HG02973 (cell line): ENCODE data around the gene SUMO1.

Experiments used
- ATAC-seq: cut with Tn5 transposase; IDR thresholded peaks from one replicate; pipeline ENCODE4 v1.9.1; 2021; ENCODE audit warnings: moderate library complexity; ENCODE audit not compliant: unreplicated experiment

The SUMO1 gene

DNA sequence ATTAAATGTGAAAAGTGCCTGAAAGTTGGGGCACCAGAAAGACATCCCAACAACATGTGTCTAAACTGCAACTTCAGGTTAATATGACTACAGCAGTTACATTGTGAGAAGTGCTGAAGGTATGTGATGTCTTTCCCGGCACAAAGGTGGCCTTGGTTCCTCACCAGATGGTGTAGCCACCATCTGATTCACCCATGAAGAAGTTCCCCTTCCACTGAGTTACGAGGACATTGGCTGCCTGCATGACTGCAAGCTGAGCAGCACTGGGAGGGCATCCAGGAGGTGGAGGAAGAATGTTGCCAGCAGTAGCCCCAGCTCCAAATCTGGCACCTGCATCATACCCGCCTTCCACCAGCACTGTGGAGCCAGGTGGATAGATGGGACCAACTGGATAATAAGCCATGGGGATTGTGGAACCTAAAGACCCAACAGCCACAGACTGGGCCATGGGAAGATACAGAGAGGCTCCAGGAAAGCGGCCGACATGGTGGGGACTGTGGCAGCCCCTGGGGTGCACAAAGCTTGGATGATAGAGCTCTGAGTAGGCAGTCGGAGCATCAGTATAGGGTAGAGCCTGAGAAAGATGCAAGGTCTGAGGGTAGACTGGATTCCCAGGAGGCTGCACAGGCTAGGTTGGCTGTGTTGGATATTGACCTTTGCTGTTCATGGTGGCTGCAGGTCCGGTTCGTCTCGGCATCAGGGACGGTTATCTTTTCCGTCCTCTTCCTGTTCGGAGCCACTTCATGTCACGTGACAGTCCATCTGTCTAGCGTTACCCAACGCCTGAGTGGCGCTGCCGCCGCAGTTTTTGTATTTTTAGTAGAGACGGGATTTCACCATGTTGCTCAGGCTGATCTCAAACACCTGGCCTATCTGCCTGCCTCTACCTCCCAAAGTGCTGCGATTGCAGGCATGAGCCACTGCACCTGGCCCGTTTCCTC lies 36.9 kb downstream of the SUMO1 start:
- ATAC-seq = no peak

DNA sequence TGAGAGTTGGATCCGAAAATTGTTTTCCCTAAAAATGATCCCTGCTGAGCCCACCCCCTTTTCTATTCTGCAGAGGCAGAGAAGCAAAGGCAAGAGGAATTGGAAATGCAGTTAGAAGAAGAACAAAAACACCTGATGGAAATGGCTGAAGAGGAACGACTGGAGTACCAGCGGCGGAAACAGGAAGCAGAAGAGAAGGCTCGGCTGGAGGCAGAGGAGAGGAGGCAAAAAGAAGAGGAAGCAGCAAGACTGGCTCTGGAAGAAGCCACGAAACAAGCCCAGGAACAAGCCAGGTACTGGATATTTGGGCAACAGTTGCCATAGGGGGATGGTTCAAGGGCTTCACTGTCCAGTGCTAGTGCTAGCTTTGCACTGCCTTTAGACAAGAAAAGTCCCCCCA lies 41.7 kb downstream of the SUMO1 start:
- ATAC-seq = no peak

DNA sequence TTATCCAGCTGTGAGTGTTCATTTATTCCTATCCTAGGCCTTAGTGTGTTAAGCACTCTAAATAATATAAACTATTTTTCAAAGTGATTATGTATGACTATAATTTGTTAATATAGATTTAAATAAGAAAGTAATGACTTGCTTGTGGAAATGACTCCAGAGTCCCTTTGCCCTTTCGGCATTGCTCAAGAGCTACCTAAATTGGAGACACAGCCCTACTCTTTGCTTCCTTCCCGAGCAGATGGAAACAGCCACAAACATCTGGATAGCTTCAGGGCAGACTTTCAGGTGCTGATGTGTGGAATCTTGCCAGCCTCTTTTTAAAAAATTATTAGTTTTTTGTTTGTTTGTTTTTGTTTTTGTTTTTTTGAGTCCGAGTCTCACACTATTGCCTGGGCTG lies 44.0 kb downstream of the SUMO1 start:
- ATAC-seq = no peak

DNA sequence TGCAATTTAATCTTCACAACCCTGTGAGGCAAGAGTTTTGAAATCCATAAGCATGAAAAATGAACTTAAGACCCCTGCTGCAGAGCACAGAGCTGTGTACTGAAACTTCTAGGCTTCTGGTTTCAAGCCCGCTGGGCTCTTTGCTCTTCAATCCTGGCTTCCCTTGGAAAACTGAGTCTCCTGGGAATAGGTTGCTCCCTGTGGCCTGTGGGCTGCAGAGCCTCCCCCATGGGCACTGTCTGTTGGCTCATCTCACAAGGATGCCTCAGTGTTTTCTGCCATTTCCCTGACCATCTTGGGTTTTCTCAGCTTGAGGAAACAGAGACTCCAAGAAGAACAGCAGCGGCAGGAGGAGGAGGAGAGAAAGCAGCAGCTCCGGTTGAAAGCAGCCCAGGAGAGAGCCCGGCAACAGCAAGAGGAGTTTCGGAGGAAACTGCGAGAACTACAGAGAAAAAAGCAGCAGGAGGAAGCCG lies 44.5 kb downstream of the SUMO1 start:
- no peak for ATAC-seq

DNA sequence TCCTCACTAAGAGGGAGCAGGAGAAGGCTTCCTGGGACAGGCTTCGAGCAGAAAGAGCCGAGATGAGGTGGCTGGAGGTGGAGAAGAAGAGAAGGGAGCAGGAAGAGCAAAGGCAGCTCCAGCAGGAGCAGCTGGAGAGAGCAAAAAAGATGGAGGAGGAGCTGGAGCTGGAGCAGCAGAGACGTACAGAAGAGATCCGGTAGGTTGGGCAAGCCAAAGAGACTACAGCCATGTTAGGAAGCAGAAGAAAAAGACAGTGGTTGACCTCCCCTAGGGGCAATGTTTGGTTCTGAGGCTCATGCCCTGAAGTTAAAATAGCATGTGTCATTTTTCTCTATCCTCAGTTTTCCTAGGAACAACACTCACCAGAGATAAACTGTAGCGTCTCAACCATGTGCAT lies 45.1 kb downstream of the SUMO1 start:
- no peak for ATAC-seq

DNA sequence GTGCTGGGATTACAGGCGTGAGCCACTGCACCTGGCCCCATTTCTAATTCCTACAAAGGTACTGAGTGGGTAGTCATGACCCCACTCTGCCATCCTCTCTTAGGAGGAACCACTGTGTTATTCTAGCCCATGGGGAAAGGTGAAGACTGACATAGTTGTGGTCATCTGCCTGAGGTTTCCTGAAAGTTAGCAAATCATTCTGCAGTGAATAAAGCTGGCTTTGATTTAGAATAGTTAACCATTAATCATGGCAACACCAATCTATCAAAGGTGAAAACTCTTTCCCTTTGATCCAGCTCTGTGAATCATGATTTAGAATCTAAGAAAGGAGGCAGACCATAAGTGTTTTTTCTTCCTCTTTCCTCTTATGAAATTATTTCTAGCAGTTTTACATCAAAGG lies 50.8 kb downstream of the SUMO1 start:
- no peak for ATAC-seq

DNA sequence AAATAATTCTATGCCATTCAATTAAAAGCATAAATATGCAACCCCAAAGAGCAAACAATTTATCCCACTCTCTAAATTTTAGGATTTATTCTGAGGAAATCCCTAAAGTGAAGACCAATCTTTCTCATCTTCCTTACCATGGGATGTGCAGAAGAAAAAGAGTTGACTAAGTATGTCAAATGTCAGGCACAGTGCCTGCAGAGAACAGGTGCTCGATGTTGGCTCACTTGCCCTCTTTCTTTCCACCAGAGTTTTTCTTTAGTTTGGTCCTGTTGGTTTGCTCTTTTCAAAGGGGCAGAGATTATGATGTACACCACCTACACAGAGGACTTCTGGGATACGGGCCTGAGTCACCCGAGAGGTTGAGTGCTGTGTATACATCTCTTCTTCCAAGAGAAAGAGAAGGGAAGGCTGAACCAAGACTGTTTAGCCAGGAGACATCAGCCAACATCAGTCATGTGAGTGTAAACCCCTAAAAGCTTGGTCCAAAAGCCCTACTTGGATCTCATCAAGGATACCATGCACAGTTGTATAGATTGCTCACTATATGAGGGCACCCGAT lies 51.7 kb downstream of the SUMO1 start:
- no peak for ATAC-seq

DNA sequence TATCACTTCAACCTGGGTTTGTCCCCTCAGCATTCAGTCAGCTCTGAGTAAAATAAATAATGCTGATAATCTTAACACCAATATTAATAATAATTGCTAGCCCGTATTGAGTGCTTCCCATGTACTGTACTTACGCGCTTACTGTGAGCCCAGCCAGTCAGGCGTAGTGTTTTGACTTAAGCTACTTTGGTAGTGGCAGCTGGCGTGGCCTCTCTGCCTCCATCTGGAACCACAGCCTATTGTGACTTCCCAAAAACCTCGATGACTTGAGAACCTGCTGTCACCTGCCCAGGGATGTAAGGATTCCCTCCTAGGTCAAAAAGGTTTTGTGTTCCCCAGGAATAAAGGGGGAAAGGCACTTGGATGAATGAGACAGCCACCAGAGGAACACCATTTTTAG lies 53.2 kb downstream of the SUMO1 start:
- ATAC-seq = no peak

DNA sequence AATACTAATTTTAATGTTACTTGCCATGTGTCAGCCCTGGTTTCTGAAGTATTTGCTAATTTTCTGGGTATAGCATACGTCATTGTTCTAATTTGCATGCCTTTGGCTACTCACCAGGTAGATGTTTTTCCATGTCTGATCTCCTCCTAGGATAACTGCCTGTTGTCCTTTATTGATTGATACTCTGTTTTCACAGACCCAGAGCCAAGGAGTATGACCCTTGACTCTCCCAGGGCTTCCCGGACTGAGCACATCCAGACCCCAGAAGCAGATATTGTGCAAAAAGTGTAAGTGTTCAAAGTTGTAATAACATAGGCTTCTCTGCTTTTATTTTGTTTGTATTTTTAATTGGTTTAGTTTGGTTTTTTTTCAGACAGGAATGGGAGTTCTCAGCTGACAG lies 53.8 kb downstream of the SUMO1 start:
- ATAC-seq = no peak

DNA sequence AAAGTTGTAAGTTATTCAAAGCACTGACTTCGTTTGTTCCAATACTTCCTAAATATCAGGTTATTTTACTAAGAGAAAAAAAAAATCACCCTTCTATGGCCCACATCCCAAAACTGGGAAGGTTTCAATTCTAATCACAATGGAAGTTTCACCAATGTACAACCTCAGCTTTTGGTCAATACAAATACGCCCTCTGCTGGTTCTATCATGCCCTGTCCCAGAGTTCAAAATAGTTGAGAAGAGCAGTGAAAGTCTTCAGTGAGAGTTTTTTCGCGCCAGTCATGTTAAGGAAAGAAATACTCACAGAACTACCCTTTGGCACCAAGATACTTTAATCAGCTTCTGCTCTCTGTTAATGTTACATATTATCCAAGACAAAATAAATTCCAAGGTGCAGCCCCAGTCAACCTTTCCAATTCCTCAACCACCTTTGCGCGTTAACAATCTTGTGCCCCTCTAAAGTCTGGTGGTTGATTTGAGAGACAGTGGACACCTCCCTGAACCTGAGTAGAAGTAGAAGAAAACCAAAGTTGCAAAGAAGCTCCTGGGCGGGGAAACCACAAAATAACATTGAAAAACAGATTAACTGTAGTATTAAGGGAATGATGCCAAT lies 59.9 kb downstream of the SUMO1 start:
- no peak for ATAC-seq

DNA sequence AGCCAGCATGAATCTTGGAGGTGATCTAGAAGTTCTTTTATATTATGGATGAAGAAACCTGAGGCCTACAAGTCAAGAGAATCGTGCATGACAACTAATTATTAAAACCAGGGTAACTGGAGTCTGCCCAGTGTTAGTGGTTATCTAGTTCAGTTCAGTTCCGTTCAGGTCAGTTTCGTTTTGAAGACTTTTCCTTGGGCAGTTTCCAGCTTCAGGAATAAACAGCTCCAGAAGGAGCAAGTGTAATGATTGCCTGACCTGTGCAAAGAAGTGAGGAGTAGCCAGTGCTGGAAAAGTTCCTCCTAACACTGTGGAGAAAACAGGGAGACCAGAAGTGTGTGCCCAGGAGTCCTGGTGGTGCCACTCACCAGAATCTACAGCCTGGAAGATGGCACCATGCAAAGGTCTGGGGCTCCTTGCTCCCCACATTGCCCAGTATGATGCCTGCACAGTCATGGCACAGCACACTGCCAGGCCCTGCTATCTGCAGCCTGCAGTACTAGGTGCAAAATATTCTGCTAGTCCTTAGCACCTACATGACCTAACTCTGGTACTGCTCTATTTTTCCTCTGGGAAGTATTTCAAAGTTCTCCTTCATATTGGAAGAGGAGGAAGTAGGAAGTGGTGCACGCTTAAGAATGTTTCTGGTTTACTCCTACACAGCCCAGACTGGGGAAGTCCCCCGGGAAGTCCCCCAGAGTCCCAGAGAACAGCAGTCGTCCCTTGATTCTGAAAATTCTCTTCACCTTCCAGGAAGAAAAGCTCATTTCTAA lies 65.8 kb downstream of the SUMO1 start:
- no peak for ATAC-seq

DNA sequence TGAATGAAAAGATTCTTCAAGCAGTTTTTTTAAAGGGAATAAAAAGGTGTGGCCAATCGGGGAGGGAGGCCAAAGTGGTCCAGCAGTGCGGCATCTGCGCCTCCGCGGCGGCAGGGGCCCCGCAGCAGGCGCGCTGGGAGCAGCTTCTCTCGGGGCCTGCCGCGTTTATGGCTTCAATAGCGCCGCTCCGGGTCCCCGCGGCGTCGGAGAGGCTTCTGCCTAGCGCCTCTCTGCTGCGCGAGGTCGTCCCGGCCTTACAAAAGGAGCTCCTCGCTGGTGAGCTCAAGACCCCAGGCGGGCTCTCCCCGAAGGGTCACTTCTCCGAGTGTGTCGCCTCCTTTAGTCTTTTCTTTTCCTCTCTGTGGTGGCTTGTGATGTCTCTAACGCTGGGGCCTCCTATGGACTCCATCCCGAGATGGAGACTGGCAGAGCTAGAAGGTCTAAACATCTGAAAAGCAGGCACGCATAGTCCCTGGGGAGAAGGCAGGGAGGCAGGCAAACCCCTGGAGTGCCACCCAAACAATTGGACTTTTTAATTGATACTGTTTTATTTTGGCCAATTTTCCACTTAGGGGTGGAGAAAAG lies 67.1 kb downstream of the SUMO1 start:
- ATAC-seq = no peak

DNA sequence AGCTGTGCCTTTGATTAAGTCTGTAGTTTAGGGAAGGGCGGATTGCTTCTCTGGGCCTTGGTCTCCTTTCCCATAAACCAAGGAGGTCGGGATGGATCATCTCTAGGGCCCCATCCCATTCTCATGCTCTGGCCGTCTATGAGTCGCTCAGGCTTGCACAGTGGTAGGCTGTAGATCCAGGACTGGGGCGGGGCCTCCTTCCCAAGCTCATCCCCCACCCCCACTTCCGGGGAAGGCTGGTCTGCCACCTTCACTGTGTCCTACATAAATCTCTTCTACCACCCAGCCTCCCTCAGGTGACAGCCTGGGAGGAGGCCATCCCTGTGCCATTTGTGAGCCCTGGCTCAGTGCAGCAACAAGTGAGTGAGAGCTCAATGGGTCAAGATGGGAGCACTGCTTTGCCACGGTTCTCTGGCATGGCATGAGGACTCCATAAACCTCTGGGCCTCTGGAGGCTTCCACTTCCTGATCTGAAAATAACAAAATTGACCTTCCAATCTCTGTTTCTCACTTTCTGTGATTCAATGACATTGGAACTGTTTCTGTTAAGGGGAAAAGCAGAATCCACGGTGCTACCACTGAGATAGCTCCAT lies 68.5 kb downstream of the SUMO1 start:
- ATAC-seq = no peak

DNA sequence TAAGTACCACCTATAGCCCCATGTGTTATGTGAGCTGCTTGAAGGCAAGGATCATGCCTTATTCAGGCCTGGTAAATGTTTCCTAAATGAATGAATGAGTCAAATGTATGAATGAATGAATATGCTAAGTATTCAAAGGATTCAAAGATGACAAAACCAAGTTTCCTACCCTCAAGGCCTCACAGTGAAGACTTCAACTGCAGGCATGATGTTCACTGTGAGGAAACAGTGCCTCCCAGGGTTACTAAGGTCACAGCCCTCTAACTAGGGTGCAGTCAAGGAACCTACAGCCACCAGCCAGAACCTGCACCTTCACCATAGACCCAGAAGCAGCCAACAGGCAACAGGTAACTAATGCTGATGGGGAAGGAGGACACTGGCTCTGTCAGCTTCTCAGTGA lies 69.3 kb downstream of the SUMO1 start:
- no peak for ATAC-seq

DNA sequence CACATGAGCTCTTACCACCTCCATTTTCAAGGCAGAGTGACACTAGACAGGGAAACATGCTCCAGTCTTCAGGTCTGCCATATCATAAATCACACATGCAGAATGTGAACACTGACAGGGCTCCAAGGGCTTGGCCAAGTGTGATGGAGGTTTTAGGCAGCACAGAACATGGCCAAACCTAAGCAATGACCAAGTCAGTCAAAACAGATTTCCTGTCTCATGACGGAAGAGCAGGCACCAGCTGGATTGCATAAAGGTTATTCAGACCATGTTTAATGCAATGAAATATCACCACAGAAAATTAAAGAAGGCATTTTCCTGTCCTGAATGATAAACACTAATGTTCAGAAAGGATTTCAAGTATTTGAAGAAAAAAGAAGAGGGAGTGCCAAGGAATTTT lies 72.5 kb downstream of the SUMO1 start:
- ATAC-seq = no peak

DNA sequence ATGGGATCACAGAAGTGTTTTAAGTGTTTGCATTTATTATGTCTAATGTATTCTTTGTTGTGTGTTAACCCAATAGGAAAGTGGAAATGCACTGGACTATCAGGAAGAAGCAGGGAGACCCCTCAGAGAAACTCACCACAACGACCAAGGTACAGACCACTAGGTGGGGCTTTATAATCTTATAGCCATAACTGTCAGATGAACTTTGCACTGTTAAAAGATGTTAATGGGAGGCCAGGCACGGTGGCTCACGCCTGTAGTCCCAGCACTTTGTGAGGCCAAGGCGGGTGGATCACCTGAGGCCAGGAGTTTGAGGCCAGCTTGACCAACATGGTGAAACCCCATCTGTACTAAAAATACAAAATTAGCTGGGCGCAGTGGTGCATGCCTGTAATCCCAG lies 73.2 kb downstream of the SUMO1 start:
- no peak for ATAC-seq

DNA sequence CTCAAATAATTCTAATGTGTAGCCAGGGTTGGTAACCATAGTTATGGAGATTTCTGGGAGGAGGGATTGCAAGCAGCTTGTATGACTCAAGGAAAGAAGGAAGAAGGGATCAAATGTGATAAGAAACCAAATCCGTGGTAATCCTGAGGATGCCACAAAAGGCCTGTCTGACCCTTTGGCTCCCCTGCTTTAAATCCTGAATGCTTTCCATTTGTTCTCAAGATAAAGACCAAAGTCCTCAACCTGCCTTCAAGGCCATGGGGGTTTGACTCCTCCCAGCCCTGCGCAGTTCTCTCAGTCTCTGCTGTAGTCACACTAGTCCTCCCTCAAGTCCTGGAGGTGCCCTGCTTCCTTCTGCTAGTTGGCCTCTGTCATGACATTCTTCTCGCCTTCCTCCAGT lies 74.0 kb downstream of the SUMO1 start:
- ATAC-seq = no peak

DNA sequence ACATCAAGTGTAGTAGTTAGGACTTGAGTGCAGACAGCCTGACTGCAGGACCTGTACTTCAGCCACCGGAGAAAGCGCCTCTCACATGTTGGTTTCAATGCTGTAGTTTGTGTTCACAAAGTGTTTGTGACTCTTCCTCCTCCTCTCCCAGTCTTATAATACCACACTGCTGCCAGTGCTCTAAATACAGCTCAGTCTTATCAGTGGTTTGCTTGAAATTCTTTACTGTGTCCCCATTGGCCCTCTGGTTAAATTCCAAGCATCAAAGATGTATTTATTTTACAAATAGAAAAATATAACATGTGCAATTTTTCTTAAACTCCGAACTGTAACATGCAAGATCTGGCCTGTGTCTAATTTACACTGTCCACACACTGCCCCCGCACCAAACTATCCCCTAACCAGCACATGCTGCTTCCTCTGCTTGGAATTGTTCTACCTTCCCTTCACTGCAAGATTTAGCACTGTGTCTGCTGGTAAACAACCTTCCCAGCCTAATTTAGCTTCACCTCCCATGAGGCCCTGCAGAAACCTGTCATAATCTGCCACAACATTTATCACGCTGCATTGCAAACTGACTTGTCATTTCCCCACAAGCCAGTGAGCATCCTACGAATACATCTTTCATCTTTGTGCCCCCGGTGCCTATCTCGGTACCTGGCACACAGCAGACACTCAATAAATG lies 77.1 kb downstream of the SUMO1 start:
- ATAC-seq = no peak

DNA sequence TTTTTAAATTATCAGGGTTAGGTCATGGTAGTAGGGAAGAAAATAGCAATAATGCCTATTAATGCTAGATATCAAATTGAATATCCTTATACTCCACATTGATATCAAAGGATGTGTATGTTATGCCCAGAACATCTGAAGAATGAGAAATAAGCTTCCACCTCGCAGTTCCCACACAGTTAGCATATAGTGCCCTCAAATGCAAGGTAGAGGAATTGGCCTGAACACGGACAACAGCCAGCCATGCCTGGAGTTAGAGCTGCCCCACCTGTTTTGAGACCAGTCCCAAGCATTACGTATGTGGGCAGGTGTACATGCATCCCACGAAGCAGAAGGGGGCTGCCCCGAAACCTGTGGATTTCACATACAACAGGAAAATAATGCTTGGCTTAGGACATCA lies 79.6 kb downstream of the SUMO1 start:
- no peak for ATAC-seq
